Sigmoid colon (tissue), 7 donors: ENCODE data around the gene ATP12A. TPM values are rescaled to one million over a fixed set of nuclear protein-coding genes. Genes with fewer than 3 reads are reported as not detected.

Experiments
- DNase-seq: peaks from one replicate; pipeline ENCODE4 v3.0.0-alpha.2; 2019
- H3K27ac ChIP-seq, 4 donors: fragments of 200-600 bp; sonication (generic); one replicate each; pipeline ENCODE4 v1.5.1; 2016 to 2019; ENCODE audit warnings: mild to moderate bottlenecking in 1 of 4
- H3K27me3 ChIP-seq, 3 donors: fragments of 200-600 bp; sonication (generic); one replicate each; pipeline ENCODE4 v1.5.1; 2019; ENCODE audit warnings: mild to moderate bottlenecking in 1 of 3
- H3K36me3 ChIP-seq, 4 donors: fragments of 200-600 bp; sonication (generic); one replicate each; pipeline ENCODE4 v1.5.1; 2016 to 2019
- H3K4me1 ChIP-seq, 4 donors: fragments of 200-600 bp; sonication (generic); one replicate each; pipeline ENCODE4 v1.5.1; 2017 to 2019
- H3K4me3 ChIP-seq, 4 donors: fragments of 200-600 bp; sonication (generic); one replicate each; pipeline ENCODE4 v1.5.1; 2017 to 2019; ENCODE audit warnings: mild to moderate bottlenecking in 2 of 4, moderate library complexity in 1 of 4
- H3K9me3 ChIP-seq, 4 donors: fragments of 200-600 bp in 3 of 4; sonication (generic) in 3 of 4; one replicate each; pipeline versions ENCODE4 v1.5.1 to v1.6.1; 2013 to 2019
- CTCF ChIP-seq, 4 experiments: fragments of 450-650 bp in 3 of 4; fragments of 200-600 bp in 1 of 4; IDR thresholded peaks; one replicate each; pipeline ENCODE4 v1.5.1; 2016 to 2019; ENCODE audit warnings: antibody characterized with exemption in 4 of 4, mild to moderate bottlenecking in 3 of 4, moderate library complexity in 2 of 4
- EP300 ChIP-seq, 4 donors: sonication (generic); formaldehyde crosslinking; IDR thresholded peaks; one replicate each; pipeline ENCODE4 v1.6.1; 2017; ENCODE audit warnings: antibody characterized with exemption in 4 of 4
- POLR2A ChIP-seq, 2 donors: fragments of 450-650 bp; IDR thresholded peaks; one replicate each; pipeline ENCODE4 v1.6.1; 2016; ENCODE audit warnings: antibody characterized with exemption in 2 of 2, mild to moderate bottlenecking in 2 of 2, moderate library complexity in 2 of 2
- POLR2AphosphoS5 ChIP-seq, 4 donors: sonication (generic); formaldehyde crosslinking; IDR thresholded peaks; one replicate each; pipeline ENCODE4 v1.6.1; 2017; ENCODE audit warnings: antibody characterized with exemption in 4 of 4
- intact Hi-C: fragments of 100-400 bp; cut with DNase I; formaldehyde crosslinking; loops from one replicate; pipeline ENCODE4 v1.15.1; 2023
- polyA plus RNA-seq, 3 donors: library from polyadenylated mRNA; stranded (reverse); fragments of 200-250 nt; gene quantifications; one replicate each; pipeline ENCODE4 v1.2.3, GENCODE V29; 2013
- small RNA-seq, 3 donors: library from RNA; depleted of rRNA; stranded (forward); fragments of <200 nt; gene quantifications; one replicate each; pipeline ENCODE3, GENCODE V24; 2016
- total RNA-seq, 4 donors: library from RNA; depleted of rRNA; stranded (reverse); fragments of >200 nt; gene quantifications; one replicate each; pipeline ENCODE4 v1.1.0, GENCODE V29; 2016
- donor health status: healthy with polysubstance abuse.
- donor health status: Bipolar disorder and iron deficiency.
- donor health status: healthy.

ATP12A gene
- total and polyA plus RNA-seq, 7 donors, result not detected

GRCh38 chr13:24759197-24759596 lies 79.0 kb downstream of the ATP12A start:
- intact Hi-C loops, result no loop called here
- Histone ChIP-seq H3K27ac (no peak overlapping the region), H3K27me3 (peaks cover 0 to 4% (median 0%) of the 10 kb centered on the region in 3 donors), H3K9me3 (no peaks in the 10 kb centered on the region), H3K36me3 (no peaks in the 10 kb centered on the region), H3K4me3 (no peak overlapping the region), H3K4me1 (no peaks in the 10 kb centered on the region)
- TF ChIP-seq CTCF (IDR thresholded peaks at IDR 0.05) (no peak), POLR2AphosphoS5 (IDR thresholded peaks at IDR 0.05) (no peak), EP300 (IDR thresholded peaks at IDR 0.05) (no peak), POLR2A (IDR thresholded peaks at IDR 0.05) (no peak)
- DNase-seq, result no peak

Small RNA genes lying within 50 kb of the gene (small RNA-seq; reads per million reads assigned to genes)
- gene RNY1P7, result 0 reads per million in 3 donors

Other genes with a start within 250 kb of the ATP12A start
- gene PARP4, start 167.6 kb upstream of the ATP12A start, total RNA-seq, result 10 to 100 TPM; 33.3 to 54.3 (median 39.8) TPM
- gene PARP4, start 167.6 kb upstream of the ATP12A start, polyA plus RNA-seq, result 10 to 100 TPM; 29.4 to 47.4 (median 44.0) TPM
- gene RNF17, start 83.8 kb downstream of the ATP12A start, total RNA-seq, result 1 to 10 TPM in 1 of 4 donors, under 1 TPM in 1, not detected in 2; 0.55 to 1.4 TPM
- under 1 TPM in 1 of 3 donors, not detected in 2; 0.16 TPM for gene RNF17, start 83.8 kb downstream of the ATP12A start, polyA plus RNA-seq